Activated CD4-positive, CD25-positive, alpha-beta regulatory T cell treated with anti-CD3 and anti-CD28 coated beads, Interleukin-2, amount 50 U/mL, for 72 hours (primary cell): ENCODE results near the gene ROMO1.

Experiments used
- DNase-seq: peaks from one replicate; pipeline ENCODE4 v3.0.0; 2021

ROMO1 gene

GRCh38 chr20:35699127-35699956 is at the start of gene ROMO1, which contains the start of gene NFS1:
Gene ROMO1 (plus strand): TSS chr20:35699405. CDS start chr20:35699633, 228 bp downstream.
Gene NFS1 (minus strand): TSS chr20:35699352. CDS start chr20:35699288, 64 bp downstream.
- DNase-seq = peak; percentile 81

DNA sequence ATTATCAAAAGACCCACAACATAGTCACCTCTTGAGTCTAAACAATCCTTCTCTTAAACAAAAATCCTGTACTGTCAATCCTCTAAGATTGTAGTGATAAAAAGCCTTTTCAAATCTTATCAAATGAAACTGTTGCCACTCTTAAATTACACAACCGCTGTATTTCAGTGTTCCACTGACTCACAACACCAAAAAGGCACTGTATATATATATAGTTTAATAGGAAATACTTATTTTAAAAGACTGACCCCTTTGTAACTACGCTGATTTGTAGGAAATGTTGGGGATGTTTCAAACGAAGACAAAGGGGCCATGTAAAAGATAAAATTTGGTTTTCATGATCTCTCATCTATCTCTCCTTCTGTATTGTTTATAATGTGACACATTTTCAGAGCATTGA is 48.6 kb upstream of the ROMO1 start:
- no peak for DNase-seq

- DNase-seq = no peak
Measured at GRCh38 chr20:35651958-35652357, 47.2 kb upstream of the ROMO1 start.

DNA sequence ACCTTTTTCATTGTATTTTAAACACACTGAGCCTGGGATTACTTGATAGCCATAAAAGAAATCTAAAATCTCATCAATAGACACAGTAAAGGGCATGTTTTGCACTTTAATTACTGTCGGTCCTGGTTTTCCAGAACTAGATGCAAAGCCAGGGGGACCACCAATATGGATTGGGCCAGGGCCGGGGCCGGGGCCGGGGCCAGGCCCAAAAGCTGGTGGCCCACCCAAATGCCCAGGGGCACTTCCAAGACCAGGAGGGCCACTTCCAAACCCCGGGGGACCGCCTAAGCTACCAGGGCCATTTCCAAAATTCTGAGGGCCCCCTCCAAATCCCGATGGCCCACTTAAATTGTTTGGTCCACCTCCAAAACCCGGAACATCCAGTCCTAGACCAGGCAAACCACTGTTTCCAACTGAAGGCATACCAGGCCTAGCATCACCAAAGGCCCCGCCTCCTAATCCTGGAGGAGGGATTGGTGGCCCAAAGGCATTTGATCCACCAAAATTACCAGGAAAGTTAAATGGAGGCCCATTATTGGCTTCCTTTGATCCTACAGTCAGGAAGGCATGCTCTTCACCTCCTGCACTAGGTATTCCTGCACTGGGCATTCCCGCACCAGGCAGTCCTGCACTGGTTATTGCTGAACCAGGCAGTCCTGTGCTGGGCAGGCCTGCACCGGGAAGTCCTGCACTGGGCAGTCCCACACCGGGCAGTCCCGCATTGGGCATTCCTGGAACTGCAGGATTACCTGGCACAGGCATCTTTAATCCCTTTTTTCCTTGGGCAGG is 46.4 kb upstream of the ROMO1 start:
- DNase-seq = no peak

DNA sequence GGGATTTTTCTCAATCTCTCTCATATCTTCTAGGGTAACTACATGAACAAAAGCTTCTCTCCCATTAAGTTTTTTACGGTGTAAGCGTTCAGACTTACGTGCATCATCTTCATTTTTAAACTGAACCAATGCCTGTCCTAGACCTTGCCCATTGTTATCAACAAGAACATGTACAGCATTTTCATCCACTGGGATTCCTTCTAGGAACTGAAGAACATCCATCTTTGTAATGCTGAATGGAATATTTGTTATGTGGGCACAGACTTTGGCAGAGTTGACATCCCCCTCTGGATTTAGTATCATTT is 45.8 kb upstream of the ROMO1 start:
- DNase-seq = no peak

GRCh38 chr20:35653893-35654292 is 45.3 kb upstream of the ROMO1 start:
- DNase-seq = no peak

DNA sequence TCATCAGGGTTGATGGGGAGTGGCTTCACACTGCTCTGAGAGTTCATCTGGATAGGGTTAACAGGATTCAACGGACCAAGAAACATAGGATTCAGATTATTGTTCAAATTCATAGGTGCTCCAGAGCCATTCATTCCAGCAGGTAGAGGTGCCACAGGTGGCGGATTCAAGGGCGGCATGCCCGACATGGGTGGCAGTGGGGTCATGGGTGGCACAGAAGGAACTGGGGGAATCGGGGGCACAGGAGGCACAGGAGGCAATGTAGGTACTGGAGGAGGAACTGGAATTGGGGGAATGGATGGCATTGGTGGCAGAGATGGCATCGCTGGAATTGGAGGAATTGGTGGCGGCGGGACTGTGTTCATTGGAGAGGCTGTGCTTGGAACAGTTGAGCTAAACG is 44.8 kb upstream of the ROMO1 start:
- no peak for DNase-seq

GRCh38 chr20:35657271-35657670 is 41.9 kb upstream of the ROMO1 start:
- DNase-seq = no peak

GRCh38 chr20:35660122-35660937 is 38.9 kb upstream of the ROMO1 start:
- DNase-seq = no peak

DNA sequence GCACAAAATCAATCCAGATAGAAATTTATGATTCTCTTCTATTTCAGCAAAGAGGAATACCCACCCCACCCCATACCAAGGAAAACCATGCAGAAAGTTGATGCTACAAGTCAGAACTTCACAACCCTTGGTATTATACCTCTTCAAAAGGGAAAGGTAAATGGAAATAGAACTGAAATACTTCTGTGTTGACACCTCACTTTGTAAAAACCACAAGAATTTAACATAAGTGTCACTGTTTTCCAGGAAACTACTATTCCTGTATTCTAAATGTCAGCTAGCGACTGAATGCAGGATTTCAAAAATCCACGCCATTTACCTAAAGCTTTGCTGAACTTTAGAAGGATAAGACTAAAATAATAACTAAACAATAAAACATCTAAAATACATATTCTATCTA is 38.2 kb upstream of the ROMO1 start:
- no peak for DNase-seq

DNA sequence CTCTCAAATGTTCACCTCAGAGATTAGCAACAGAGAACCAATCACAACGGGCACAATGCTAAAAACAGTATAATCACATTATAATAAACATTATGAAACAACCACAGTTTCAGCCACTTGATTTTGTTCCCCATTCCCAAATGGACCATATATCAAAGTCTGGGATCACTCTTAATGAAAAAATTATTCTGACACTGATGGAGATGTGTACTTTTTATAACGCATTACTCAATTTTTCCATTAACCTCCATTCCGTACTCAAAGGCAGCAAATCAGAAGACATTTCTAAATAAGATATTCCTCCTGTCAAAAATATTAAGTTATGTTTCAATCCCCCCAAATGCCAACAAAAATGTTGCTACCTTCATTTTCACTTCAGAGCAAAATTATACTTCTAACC is 37.3 kb upstream of the ROMO1 start:
- no peak for DNase-seq

- DNase-seq = no peak
Measured at GRCh38 chr20:35662551-35662950, 36.7 kb upstream of the ROMO1 start.

DNA sequence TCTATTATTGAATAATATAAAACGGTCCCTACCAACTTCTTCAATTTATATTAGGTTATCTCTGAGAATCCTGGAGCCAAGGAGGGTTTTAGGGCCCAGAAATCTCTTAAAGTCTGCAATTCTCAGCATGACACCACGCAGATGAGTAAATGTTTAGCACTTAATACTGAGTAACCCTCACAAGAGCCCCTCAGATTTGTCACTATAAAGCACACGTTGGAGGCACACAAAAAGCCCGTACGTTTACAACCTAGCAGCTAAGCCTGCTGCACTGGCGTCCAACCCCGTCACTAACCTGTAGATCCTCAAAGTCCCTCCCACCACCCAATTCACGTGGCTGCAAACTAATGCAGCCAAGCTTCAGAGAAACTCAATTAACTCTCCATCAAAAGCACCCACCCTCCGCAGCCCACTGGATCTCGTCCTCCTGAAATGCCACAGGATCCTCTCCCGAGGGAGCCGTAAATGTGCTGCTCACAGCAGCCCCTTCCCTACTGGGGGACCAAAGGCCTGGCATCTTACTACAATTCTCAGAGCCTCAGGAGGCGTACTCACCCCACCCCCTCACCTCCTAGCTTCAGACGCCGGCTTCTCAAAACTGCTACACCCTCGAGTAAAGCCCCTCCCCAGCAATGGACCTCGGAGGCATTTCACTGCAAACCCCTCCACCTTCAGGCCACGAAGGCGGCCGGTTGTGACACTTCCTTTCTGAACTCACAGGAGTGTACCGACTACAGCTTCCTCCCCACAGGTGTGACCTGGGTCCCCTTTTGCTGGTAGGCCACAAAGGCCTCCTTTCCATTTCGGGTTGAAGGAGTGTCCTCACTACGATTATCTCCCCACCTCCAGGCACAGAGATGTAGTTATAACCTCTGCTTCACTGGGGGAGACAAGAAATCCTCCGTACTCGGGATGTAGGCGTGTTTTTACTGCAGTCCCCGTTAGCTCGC is 35.4 kb upstream of the ROMO1 start:
- DNase-seq = peak; percentile 67

DNA sequence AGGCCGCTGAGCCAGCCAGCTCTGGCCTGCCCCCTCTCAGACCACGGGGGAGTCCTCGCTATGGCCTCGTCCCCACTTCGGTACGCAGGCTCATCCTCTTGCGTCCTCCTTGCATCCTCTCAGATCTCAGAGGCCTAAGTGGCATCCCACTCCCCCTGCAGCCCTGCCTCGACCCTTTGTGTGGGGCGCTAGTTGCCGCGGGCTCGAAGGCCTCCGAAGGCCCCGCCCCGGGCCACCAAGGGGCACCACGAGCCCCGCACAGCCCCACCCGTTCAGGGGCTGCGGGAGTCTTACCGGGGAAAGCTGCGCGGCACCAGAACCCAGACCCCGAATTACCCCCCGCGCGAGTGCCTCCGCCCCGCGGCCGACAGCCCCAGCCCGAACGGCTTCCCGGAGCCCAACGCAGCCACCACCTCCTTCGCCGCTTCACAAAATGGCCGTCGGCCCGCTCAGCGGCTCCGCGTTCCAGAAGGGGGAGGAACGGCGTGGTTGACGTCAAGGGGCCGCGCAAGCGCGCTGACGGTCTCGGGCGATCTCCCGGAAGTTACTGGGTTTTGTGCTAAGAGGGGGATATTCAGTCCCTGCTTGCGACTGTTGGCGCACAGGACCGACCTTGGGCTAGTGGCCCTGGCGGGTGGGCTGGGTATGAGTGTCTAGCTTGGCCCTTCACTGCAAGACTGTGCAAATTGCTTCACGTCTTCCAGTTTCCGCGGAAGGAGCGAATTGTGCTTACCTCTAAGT is 34.6 kb upstream of the ROMO1 start, which contains the start of the genes CPNE1 and RBM12:
Gene CPNE1 (minus strand): TSS at position 435 of the 741 bp plus-strand sequence. CDS start 31,977 bp downstream, outside the sequence.
Gene RBM12 (minus strand): TSS at position 435 of the 741 bp plus-strand sequence. CDS start 9,578 bp downstream, outside the sequence.
- peak; percentile 93 for DNase-seq

DNA sequence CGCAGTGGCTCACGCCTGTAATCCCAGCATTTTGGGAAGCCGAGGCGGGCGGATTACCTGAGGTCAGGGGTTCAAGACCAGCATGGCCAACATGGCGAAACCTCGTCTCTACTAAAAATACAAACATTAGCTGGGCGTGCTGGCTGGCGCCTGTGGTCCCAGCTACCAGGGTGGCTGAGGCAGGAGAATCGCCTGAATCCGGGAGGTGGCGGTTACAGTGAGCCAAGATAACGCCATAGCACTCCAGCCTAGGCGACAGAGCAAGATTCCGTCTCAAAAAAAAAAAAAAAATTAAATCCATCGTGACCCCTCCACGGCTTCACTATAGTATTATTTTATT is 33.3 kb upstream of the ROMO1 start:
- DNase-seq = no peak

DNA sequence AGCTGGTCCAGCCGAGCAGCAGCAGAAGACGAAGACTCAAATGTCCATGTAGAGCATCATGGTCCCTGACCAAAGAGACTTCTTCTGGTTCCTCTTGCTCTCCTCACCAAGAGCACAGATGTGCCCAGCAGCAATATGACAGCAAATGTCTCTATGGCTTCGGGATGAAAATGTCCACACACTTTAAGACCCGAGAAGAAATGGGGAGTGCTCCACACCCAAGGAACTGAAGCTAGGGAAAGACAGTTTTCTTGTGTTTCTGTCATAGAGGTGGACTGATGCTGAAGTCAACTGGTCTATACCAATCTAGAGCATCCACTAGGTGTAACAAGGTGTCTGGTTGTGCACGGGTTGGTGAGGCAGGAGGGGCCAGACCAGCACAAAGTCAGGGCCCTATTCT is 30.0 kb upstream of the ROMO1 start:
- DNase-seq = no peak

DNA sequence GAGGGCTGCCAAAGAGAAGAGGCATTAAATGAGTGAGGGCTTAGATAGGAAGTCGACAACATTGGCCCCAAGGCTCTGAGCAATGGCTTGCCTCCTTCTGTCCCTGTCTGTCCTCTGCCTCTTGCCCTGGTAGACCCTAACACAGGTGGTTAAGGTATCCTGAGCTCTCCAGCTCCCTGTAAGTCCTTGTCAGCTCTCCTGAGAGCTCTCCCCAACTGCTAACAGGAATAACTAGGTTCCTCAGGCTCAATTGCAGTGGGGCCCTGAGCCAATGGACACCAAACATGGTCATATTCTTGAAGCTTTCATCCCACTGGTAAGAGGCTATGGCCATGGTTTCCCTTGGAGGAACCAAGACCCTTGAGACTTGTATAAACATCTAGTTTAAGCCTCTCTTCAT is 29.5 kb upstream of the ROMO1 start:
- peak; percentile 11 for DNase-seq

DNA sequence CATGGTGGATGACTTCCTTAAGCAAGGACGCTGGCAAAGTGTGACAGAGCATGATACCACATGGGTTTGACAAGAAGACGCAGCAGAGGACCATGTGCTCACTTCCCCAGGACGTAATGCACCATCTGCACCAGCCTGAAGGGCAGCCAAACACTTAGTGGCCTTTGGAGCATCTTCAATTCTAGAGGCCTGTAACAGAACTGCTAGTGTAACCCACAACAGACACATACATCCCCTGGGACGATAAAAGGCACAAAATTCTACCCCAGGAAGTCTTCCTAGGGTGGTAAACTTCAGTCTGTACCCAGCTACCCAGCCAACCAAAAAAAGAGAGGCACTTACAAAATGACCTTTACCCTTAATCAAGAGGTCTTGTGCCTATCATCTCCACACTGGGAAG is 25.3 kb upstream of the ROMO1 start:
- DNase-seq = no peak

DNA sequence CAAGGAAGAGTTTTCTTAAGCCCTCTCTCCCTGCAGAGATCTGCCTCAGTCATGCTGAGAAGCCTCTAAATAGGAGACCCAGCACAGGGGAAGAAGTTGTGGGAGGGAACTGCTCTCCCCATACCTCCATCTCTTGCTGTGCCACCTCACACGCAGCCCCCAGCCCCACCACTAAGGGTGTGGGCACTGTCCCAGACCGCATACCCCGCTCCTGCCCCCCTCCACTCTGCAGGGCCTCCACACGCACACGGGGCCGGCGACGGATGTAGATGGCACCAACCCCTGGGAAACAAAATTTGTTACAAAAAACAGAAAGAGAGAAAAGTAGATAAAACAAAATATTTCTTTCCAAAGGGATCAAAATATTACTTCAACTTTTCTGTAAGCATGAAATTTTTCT is 24.3 kb upstream of the ROMO1 start:
- DNase-seq = no peak

GRCh38 chr20:35680452-35681183 is 18.6 kb upstream of the ROMO1 start:
- no peak for DNase-seq

DNA sequence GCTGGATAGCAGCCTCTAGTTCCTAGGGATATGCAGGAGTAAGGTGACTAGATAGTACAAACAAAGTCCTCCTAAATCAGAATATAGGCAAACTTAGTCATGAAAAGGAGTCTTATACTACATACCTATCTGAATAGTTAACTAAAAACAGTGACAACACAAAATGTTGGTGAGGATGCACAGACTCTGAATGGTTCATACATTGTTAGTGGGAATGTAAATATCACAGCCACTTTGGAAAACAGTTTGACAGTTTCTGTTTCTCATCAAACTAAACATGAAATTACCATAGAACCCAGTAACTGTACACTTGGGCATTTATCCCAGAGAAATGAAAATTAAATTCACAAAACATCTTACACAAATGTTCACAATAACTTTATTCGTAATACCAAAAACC is 17.2 kb upstream of the ROMO1 start:
- DNase-seq = no peak
